NB4 (cell line): ENCODE results near the gene ALKAL2.
"Not testable (repeated sequence)": the region's sequence is repeated elsewhere in the genome, so short reads cannot be mapped to it uniquely, and the experiment has no call there.

Experiments used
- DNase-seq: peaks from one replicate; pipeline ENCODE4 v3.0.0; 2010; ENCODE audit warnings: low read depth
- H3K4me3 ChIP-seq: one replicate; pipeline ENCODE4 v1.5.1; 2011; ENCODE audit warnings: mild to moderate bottlenecking, low read depth, low read length, moderate library complexity
- MYC ChIP-seq: IDR thresholded peaks from 2 replicates; pipeline ENCODE4 v1.6.1; 2011; ENCODE audit warnings: low read depth, low read length
- POLR2A ChIP-seq: IDR thresholded peaks from 2 replicates; pipeline ENCODE4 v1.6.1; 2011; ENCODE audit warnings: mild to moderate bottlenecking; ENCODE audit not compliant: insufficient read length; ENCODE audit errors: extremely low read depth
- TF ChIP-seq, protein P1 (sequence below): IDR thresholded peaks from one replicate; pipeline ENCODE4 v1.5.1; 2012; ENCODE audit warnings: low read depth, low read length
- TF ChIP-seq, protein P2 (sequence below): IDR thresholded peaks from 2 replicates; pipeline ENCODE4 v1.6.1; 2011; ENCODE audit warnings: low read depth, low read length

The ALKAL2 gene

DNA sequence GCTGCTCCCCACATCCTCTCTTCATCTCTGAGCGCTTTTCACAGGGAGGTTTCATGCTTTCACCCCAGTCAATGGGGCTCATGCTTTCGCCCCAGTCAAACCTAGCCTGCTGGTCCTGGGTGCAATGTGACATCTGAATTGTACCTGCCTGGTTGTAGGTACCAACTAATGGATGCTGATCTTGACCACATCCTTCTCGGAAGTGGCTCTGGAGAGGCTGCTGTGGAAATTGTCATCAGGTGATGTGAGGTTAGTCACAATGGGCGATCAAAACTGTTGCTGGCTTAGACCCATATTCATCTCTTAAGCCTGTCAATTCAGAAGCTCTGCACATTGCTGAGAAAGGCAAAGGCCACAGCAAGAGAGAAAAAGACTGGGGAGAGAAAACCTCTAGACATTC lies 32.7 kb upstream of the ALKAL2 start:
- DNase-seq = no peak
- TF ChIP-seq, protein P1, sequence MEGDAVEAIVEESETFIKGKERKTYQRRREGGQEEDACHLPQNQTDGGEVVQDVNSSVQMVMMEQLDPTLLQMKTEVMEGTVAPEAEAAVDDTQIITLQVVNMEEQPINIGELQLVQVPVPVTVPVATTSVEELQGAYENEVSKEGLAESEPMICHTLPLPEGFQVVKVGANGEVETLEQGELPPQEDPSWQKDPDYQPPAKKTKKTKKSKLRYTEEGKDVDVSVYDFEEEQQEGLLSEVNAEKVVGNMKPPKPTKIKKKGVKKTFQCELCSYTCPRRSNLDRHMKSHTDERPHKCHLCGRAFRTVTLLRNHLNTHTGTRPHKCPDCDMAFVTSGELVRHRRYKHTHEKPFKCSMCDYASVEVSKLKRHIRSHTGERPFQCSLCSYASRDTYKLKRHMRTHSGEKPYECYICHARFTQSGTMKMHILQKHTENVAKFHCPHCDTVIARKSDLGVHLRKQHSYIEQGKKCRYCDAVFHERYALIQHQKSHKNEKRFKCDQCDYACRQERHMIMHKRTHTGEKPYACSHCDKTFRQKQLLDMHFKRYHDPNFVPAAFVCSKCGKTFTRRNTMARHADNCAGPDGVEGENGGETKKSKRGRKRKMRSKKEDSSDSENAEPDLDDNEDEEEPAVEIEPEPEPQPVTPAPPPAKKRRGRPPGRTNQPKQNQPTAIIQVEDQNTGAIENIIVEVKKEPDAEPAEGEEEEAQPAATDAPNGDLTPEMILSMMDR = no peak
- TF ChIP-seq MYC (no peak), POLR2A (no peak)
- TF ChIP-seq, protein P2, sequence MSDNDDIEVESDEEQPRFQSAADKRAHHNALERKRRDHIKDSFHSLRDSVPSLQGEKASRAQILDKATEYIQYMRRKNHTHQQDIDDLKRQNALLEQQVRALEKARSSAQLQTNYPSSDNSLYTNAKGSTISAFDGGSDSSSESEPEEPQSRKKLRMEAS = no peak
- H3K4me3 ChIP-seq = no peak overlapping the region

DNA sequence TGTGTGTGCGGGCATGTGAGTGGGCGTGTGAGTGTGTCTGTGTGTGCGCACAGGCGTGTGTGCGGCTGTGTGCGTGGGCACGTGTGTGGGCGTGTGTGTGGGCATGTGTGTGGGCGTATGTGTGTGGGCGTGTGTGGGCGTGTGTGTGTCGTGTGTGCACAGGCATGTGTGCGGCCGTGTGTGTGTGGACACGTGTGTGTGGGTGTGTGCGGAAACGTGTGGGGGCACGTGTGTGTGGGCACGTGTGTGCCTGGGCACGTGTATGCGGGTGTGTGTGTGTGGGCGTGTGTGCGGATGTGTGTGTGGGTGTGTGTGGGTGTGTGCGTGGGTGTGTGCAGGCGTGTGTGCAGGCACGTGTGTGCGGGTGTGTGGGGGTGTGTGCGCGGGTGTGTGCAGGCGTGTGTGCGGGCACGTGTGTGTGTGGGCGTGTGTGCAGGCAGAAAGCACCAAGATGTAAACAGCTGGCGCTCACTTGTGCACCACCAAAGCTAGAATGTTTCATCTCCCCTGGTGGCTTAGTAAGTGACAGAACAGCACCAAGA lies 31.2 kb upstream of the ALKAL2 start:
- no peak for TF ChIP-seq MYC
- TF ChIP-seq, protein P1 = no peak
- TF ChIP-seq, protein P2 = no peak
- no peak for TF ChIP-seq POLR2A
- DNase-seq = peak; percentile 12
- no peak overlapping the region for H3K4me3 ChIP-seq

DNA sequence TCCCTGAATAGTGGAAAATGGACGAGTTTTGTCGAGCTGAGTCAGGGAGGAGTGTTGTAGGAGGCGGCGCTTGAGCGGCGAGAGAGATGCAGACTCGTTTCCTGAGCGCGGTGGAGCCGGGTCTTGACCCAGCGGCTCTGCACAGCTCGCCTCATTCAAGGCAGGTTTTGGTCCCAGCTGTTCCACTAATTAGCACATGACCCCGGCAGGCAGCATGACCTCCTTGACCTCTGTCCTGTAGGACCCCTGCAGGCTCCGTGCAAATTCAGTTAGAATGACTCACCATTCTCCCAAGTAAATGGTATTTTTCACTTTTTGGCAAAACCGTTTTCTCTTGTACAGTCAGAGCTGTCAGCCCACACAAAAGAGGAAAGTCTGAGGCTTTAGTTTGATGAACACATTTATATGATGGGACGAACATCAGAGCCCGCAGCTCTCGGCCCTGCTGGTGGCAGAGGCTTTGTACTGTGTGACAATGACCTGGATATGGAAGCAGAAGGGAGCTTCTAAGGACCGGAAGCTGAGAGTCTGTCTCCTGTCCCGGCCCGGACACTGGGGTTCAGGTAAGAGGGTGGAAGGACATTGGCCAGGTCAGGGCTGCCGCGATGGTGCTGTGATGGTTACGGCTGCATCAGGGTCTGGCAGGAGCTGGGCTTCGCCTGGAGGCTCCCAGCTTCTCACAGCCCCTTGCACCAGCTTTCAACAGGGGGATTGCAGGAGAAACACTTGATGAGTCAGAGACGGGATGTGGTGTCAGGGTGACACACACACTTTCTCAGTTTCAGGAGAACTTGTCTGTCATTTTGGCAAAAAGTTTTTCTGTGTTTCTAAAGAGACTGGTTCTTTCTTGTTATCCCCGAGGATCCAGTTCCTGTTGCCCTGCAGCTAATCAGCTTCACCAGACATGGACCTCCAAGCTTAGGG lies 29.9 kb upstream of the ALKAL2 start:
- peak; percentile 86 for DNase-seq
- TF ChIP-seq POLR2A (no peak), MYC (peak; percentile 32; the same call in 1 of the 2 replicates)
- TF ChIP-seq, protein P2 = peak; percentile 23
- TF ChIP-seq, protein P1 = no peak
- H3K4me3 ChIP-seq = no peak overlapping the region

DNA sequence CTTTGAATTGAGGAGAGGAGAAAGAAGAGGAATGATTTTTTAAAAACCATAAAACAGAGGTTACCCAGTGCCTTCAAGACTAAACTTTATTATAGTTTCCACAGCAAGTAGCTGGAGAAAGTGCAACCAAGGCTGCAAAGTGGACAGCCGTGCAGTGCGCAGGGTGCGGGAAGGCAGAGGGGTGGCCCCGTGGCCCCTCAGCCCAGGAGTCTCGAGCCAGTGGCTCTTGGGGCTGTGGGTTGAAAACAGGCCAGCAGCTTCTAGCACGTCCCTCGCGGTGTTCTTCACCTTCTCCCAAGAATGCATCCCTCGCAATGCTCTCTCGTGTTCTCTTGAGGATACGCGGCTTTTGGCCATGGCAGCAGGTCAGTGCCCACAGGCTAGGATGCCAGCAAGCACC lies 28.5 kb upstream of the ALKAL2 start:
- TF ChIP-seq MYC (no peak), POLR2A (no peak)
- TF ChIP-seq, protein P1 = no peak
- TF ChIP-seq, protein P2 = no peak
- no peak overlapping the region for H3K4me3 ChIP-seq
- DNase-seq = no peak

DNA sequence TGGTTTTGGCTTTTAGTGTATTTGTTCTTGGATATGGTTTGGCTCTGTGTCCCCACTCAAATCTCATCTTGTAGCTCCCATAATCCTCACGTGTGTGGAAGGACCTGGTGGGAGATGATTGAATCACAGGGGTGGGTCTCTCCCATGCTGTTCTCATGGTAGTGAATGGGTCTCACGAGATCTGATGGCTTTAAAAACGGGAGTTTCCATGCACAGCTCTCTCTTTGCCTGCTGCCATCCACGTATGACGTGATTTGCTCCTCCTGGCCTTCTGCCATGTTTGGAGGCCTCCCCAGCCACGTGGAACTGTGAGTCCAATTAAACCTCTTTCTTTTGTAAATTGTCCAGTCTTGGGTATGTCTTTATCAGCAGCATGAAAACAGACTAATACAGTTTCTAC lies 28.0 kb upstream of the ALKAL2 start:
- DNase-seq, H3K4me3 ChIP-seq: not testable (repeated sequence)

DNA sequence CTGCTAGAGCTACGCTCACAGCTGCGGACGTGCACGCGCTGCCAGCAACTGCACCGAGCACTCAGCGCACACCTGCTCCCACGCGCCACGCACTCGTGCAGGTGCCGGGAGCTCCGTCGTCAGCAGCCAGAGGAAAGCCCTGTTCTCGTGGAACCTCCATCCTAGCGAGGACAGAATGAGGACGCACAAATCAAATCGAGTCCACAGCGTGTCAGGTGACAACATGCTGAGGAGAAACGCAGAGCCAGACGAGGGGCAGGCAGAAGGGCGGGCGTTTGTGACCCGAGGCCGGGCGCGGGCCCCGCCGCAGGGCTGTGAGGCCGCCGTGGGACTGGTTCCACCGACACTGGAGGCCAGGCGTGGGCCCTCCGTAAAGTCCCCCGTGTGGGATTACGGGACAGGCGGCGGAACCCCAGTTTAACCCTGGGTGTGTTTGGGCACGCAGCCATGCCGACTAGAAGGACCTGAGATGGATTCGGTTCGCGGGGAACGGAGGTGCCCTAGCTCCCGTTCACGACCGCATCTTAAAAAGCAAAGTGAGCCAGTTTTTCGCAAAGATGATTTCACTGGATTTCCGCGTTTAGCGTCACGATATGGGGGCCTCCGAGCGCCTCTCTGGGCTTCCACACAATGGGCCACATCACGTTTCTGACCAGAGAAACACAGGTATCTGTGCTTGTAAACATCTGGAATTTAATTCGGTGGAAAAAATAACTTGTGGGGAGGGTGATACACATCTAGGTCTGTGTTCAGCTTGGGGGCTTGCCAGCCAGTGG lies 26.9 kb upstream of the ALKAL2 start:
- H3K4me3 ChIP-seq = no peak overlapping the region
- TF ChIP-seq MYC = no peak
- no peak for TF ChIP-seq POLR2A
- TF ChIP-seq, protein P1 = no peak
- TF ChIP-seq, protein P2 = no peak
- no peak for DNase-seq
